GM21825 (cell line): Measurements from ENCODE around the gene SSC4D.
"Not testable (repeated sequence)": the region's sequence is repeated elsewhere in the genome, so short reads cannot be mapped to it uniquely, and the experiment has no call there.

Experiments used
- ATAC-seq: cut with Tn5 transposase; IDR thresholded peaks from one replicate; pipeline ENCODE4 v1.9.1; 2021; ENCODE audit warnings: mild to moderate bottlenecking, moderate library complexity; ENCODE audit not compliant: unreplicated experiment

The SSC4D gene

GRCh38 chr7:76423666-76424412 is 14.3 kb upstream of the SSC4D start:
- ATAC-seq = no peak

- not testable (repeated sequence) for ATAC-seq
Observed at GRCh38 chr7:76421097-76421496, 11.6 kb upstream of the SSC4D start.

- ATAC-seq = not testable (repeated sequence)
Observed at GRCh38 chr7:76417654-76418310, 8.3 kb upstream of the SSC4D start.

- no peak for ATAC-seq
Observed at GRCh38 chr7:76412249-76412648, 2.8 kb upstream of the SSC4D start.

- no peak for ATAC-seq
Observed at GRCh38 chr7:76411626-76412025, 2.1 kb upstream of the SSC4D start.

- no peak for ATAC-seq
Observed at GRCh38 chr7:76408121-76408560, 1.4 kb downstream of the SSC4D start.

GRCh38 chr7:76407718-76408117 is 1.8 kb downstream of the SSC4D start:
- ATAC-seq = no peak

GRCh38 chr7:76405738-76406137 is 3.8 kb downstream of the SSC4D start:
- ATAC-seq = no peak

GRCh38 chr7:76403780-76404494 is 5.6 kb downstream of the SSC4D start:
- no peak for ATAC-seq

- ATAC-seq = not testable (repeated sequence)
Observed at GRCh38 chr7:76403097-76403496, 6.4 kb downstream of the SSC4D start.

- ATAC-seq = no peak
Observed at GRCh38 chr7:76400248-76400647, 9.2 kb downstream of the SSC4D start.

GRCh38 chr7:76397409-76398183 is 11.9 kb downstream of the SSC4D start:
- no peak for ATAC-seq

GRCh38 chr7:76396864-76397263 is 12.6 kb downstream of the SSC4D start:
- no peak for ATAC-seq

GRCh38 chr7:76395965-76396726 is 13.4 kb downstream of the SSC4D start:
- ATAC-seq = no peak

- not testable (repeated sequence) for ATAC-seq
Observed at GRCh38 chr7:76395605-76395964, 13.9 kb downstream of the SSC4D start.

- ATAC-seq = no peak
Observed at GRCh38 chr7:76394957-76395356, 14.5 kb downstream of the SSC4D start.

GRCh38 chr7:76393116-76394031 is 16.1 kb downstream of the SSC4D start:
- peak; percentile 84 for ATAC-seq

- no peak for ATAC-seq
Observed at GRCh38 chr7:76392531-76393115, 16.9 kb downstream of the SSC4D start.

GRCh38 chr7:76390092-76390491 is 19.4 kb downstream of the SSC4D start:
- no peak for ATAC-seq
